ENCODE measurements around the gene S100A14. TPM values are rescaled to one million over a fixed set of nuclear protein-coding genes. Genes with fewer than 3 reads are reported as not detected.

S100A14 gene
- total RNA-seq, 1 donor from 2014 or later, result 0.35 TPM

DNA sequence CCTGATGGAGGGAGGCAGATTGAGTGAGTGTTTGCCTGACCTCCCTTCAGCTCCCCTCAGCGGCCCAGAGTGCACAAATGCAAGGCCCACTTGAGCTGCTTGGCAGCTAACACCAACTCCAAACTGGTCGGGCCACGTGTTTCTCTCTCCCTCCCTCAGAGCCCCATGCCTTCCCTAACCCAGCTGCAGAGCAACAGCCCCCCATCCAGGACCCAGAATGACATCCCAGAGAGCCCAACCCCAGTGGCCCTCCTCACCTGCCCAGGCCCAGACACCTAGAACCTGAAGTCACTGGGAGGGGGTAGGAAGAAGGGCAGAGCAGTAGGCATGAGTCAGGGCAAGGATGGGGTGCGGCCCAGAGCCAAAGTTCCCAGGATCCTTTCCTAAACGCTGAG lies 789 bp upstream of the S100A14 start:
- no peak for DNase-seq (ENCODE audit: low spot score)

DNA sequence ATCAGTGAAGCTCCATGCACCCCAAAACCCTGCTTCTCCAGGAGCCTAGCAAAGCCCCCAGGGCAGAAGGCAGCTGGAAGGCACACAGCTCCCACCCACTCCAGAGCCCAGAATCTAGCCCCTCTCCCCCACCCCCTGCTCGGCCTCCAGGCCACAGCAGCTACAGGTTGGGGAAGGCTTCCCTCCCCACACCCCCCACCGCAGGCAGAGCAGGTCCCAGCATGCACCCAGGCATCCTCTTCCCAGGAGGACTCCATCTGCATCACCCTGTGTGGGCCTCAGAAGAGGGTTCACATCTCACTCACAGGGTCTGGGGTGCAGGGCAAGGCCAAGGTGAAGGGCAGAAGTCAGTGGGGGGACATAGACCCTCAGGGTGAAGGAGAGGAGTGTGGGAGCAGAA lies 719 bp downstream of the S100A14 start:
- no peak for DNase-seq (ENCODE audit: low spot score)

DNA sequence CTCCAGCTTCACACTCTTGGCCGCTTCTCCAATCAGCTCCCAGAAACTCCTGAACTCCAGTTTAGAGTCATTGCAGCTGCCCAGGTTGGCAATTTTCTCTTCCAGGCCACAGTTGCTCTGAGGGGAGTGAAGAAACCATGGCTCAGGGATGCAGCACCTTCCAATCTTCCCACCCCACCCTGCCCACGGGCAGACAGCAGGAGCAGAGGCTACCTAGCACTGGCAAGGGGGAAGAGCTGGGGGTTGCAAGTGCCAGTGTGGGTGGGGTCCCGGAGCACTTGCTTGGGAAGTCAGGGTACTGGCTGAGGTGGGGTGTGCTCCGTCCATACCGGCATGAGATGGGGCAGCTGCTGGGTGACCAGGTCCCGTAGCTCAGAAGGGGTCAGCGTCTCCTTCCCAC lies 1.2 kb downstream of the S100A14 start:
- no peak for DNase-seq (ENCODE audit: low spot score)

- no peak for DNase-seq (ENCODE audit: low spot score)
Measured at GRCh38 chr1:153614189-153614900, 1.8 kb downstream of the S100A14 start.

- DNase-seq (ENCODE audit: low spot score), result no peak
Measured at GRCh38 chr1:153613406-153613805, 2.7 kb downstream of the S100A14 start.

DNA sequence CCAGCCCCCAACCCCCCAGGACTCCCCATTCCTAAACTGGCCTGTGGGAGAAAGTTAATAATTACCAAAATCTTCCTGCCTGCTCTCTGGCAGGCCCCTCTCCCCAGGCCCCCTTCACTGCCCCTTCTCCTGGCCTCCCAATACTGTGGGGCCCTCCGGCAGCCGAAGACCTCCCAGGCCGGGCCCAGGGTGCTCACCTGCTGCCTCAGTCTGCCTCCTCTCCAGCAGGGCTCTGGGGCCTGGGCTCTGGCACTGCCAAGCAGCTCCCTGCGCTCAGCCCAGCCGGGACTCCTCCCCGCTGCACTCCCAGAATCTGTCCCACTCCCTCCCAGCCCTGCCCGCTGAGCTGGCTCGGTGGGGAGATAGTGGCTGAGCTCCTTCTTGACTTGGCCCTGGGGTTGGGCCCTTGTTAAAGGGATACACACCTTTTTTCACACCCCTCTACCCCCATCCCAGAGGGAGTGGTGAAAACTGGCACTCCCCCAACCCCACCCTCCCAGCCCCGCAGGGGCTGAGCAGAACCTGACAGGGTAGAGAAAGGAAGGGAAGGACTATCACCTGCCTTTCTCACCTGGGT lies 3.3 kb downstream of the S100A14 start, which contains the start of gene S100A16:
S100A16 (minus strand) TSS at position 383 of the 577 bp plus-strand sequence. CDS start 4,986 bp downstream, outside the sequence.
- no peak for DNase-seq (ENCODE audit: low spot score)

- DNase-seq (ENCODE audit: low spot score), result no peak
Measured at GRCh38 chr1:153612111-153612754, 3.9 kb downstream of the S100A14 start.

- DNase-seq (ENCODE audit: low spot score), result no peak
Measured at GRCh38 chr1:153611356-153611755, 4.8 kb downstream of the S100A14 start.

GRCh38 chr1:153610811-153611301 lies 5.3 kb downstream of the S100A14 start:
- no peak for DNase-seq (ENCODE audit: low spot score)

DNA sequence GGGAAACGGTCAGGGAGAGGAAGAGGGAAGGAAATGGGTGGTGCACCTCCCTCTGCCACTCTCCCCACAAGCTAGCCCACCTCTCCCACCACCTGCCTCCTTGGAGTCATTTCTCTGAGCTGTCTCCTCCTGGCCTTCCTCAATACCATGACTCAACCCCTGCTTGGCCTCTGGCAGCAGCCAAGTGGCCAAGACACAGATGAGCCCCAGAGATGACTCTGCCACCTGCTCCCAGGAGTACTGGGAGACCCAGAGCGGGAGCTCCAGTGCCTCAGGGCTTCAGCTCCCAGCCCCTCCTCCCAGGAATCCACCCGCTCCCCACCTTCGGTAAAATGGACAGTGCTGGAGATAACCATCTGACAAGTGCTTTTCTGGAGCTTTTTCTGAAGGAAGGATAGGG lies 5.8 kb downstream of the S100A14 start:
- no peak for DNase-seq (ENCODE audit: low spot score)

GRCh38 chr1:153609585-153609907 lies 6.6 kb downstream of the S100A14 start:
- DNase-seq (ENCODE audit: low spot score), result no peak

- no peak for DNase-seq (ENCODE audit: low spot score)
Measured at GRCh38 chr1:153608742-153609584, 7.2 kb downstream of the S100A14 start.

- DNase-seq (ENCODE audit: low spot score), result no peak
Measured at GRCh38 chr1:153608089-153608682, 7.9 kb downstream of the S100A14 start.

DNA sequence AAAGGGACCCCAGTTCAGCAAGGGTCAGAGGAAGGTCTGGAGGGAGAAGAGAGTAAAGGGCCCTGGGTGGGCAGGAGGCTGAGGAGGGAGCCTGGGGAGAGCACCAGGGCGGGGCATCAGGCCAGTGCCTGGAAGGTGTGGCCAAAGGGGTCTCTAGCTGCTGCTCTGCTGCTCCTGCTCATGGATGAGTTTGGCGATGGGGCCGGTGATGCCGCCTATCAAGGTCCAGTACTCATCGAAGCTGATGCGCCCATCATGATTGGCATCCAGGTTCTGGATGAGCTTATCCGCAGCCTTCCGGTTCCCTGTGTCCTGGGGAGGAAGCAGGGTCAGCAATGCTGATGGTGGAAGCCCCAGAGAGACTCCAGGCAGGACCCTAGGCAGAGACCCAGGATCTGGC lies 8.7 kb downstream of the S100A14 start:
- no peak for DNase-seq (ENCODE audit: low spot score)

GRCh38 chr1:153606194-153606593 lies 9.9 kb downstream of the S100A14 start:
- no peak for DNase-seq (ENCODE audit: low spot score)

GRCh38 chr1:153602749-153603148 lies 13.4 kb downstream of the S100A14 start:
- DNase-seq (ENCODE audit: low spot score), result no peak

GRCh38 chr1:153599847-153600246 lies 16.3 kb downstream of the S100A14 start:
- no peak for DNase-seq (ENCODE audit: low spot score)

DNA sequence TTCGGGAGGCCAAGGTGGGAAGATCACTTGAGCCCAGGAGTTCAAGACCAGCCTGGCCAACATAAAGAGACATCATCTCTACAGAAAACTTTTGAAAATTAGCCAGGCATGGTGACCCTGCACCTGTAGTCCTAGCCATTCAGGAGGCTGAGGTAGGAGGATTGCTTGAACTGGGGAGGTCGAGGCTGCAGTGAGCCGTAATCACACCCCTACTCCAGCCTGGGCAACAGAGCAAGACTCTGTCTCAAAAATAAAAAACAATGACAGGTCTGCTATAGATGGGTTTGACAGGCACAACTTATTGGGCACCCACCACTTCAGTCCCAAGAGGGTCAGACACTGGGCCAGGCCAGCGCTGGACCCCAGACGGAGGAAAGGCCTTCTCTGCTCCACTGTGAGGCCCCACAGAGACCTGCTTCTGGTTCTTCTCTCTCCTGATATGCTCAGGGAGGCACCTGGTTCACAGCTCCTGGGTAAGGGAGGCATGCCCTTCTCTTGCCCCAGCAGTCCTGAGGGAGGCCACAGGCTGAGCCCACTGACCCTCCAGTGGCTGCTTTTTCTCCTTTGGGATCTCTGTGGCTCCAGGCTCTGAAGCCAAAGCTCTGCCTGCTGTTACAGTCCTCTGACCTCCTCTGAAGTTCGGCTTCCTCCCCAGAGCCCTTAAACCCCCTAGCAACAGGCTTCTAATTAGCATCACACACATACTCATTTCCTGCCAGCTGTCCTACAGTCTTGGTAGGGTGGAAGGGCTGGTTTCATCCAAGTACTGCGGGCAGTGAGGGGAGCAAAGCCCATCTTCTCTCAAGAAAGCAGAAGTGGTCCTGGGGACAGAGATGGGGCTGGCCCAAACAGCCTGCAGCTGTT lies 17.6 kb downstream of the S100A14 start:
- no peak for DNase-seq (ENCODE audit: low spot score)

- no peak for DNase-seq (ENCODE audit: low spot score)
Measured at GRCh38 chr1:153597206-153597605, 18.9 kb downstream of the S100A14 start.

- DNase-seq (ENCODE audit: low spot score), result no peak
Measured at GRCh38 chr1:153592748-153593147, 23.4 kb downstream of the S100A14 start.

Measured in mesenteric fat pad (tissue), 1 donor.